GM18498 (cell line): ENCODE results near the gene GGT1.
"Not testable (repeated sequence)": the region's sequence is repeated elsewhere in the genome, so short reads cannot be mapped to it uniquely, and the experiment has no call there.

ENCODE experiments used
- ATAC-seq: cut with Tn5 transposase; IDR thresholded peaks from one replicate; pipeline ENCODE4 v1.9.1; 2021; ENCODE audit warnings: mild to moderate bottlenecking, moderate library complexity; ENCODE audit not compliant: unreplicated experiment

GGT1 gene

DNA sequence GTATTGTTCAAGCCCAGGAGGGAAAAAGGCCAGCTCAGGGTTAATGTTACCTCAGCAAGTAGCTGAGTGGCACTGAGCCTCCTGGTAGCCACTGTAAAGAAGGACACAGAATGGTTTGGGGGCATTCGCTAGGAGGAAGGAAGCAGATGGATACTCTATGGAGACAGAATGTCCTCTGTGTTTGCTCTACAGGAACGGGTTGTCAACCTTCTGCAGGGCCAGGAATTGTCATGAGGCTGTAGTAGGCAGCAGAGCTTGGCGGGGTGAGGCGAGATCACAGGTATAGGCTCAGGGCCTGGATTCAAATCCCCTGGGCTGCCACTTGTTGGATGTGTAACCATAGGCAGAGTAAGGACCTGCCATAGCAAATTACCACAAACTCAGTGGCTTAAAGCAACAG is 7.1 kb upstream of the GGT1 start:
- no peak for ATAC-seq

- ATAC-seq = not testable (repeated sequence)
These were observed 5.9 kb upstream of the GGT1 start for GRCh38 chr22:24597076-24597475.

- ATAC-seq = no peak
These were observed 3.5 kb upstream of the GGT1 start for GRCh38 chr22:24599514-24599913.

DNA sequence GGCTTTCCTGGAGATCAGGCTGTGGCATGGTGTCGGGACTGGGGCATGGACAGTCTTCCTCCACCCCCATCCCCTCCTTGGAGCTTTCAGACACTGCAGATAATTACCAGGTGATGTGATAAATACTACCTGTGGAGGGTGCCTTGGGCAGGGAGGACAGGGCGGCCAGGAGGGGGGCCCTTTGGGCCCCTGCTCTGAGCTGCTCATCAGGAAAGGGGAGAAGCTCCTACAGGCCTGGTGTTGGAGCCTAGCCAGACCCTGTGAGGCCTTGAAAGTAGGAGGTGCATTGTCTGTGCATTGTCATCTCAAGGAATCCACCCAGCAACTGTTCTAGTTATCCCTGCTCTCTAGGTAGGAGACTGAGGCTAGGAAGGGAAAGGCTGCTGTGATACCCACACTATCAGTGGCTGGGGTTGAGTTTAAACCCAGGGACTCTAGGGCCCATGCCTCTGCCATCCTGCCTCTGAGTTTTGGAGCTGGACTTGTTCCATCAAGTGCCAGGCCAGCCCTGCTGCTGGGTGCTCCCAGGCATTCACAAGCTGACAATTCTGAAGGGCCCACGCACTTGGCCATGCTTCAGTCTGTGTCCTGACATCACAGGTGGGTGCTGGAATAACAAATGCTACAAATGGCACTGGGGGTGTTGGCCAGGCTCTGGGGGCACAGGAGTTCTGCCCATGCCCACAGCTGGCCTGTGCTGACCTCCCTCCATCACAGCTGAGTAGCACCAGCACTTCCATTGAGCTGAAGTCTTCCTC is 2.9 kb upstream of the GGT1 start:
- ATAC-seq = not testable (repeated sequence)

GRCh38 chr22:24601217-24602104 is 1.5 kb upstream of the GGT1 start:
- ATAC-seq = no peak

- ATAC-seq = not testable (repeated sequence)
These were observed 766 bp upstream of the GGT1 start for GRCh38 chr22:24602105-24602749.

DNA sequence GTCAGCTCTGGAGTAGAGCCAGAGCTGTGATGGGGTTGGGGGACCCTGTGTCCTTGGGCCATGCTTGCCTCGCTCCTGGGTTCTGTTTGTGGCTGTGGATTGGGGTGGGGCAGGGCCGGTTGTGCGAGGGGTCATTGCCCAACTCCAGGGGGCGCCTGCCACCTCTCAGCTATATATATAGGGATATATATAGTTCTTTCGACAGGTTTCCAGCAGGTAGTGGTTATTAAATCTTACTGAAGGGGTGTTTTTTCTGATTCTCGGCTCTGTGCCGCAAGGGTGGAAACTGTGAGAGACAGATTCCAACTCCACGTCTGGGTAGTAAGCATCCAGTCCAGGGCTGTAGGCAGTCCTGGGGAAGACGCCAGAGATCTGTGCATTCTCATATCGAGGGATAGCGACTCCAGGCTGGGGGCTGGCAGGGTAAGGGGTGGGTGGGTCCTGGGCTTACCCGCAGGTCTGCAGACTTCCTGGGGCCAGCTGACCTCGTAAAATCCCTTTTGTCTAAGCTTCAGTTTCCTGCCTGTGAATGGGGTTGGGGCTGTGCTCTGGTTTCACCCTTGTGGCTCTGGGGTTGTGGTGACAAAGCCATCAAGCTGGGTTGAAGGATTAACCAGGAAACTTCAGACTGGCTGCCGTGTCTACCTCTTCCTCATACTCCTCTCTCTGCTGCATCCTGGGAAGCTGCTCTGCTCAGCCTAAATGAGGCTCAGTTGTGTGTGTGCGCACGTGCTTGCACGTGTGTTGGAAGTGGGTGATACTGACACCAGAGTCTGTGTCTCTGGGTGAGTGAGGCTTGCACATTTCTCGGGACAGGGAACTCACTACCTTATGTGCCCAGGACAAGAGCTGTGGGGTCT is 1.0 kb downstream of the GGT1 start:
- not testable (repeated sequence) for ATAC-seq

GRCh38 chr22:24606340-24606739 is 3.3 kb downstream of the GGT1 start:
- not testable (repeated sequence) for ATAC-seq

DNA sequence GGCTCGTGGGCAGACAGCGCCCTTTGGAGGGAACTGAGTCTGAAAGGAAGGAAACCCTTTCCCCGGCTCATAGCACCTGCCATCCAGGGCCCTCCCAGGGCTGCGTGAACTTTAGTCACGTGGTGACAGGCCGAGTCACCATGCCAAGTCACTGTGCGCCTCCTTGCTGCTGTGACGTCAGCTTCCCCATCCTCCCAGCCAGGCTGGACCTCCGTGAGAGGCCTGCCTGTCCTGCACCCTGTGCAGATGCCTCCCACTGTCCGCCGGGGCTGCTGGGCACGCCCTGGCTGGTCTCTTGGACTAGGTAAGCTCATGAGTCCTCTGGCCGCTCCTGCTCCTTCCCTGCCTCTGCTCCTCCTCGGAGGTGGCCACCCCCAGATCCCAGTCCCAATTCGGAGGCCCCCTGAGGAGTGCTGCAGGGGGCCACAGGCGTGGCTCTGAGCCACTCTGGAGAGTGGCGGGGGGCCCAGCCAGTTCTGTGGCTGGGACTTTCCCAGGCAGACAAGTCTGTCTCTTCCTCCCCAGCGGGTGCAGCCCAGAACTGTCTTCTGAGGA is 4.5 kb downstream of the GGT1 start:
- ATAC-seq = peak; percentile 68

- not testable (repeated sequence) for ATAC-seq
These were observed 5.3 kb downstream of the GGT1 start for GRCh38 chr22:24608327-24608726.

DNA sequence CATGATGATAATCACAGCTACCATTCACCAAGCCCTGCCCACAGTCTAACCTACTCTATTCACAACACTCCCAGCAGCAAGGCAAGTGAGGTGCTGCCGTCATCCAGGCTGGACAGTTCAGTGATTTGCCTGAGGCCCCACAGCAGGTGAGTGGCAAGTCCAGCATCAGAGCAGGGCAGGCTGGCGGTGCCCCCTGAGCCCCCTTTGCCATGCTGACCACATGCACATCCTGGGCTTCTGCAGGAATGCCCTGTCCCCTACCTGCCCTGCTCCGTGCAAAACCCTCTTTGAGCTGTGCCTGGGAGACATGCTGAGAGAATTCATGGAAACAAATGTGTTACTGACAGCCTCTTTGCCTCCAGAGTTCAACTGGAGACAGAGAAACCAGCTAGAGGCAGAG is 6.9 kb downstream of the GGT1 start:
- ATAC-seq = not testable (repeated sequence)

DNA sequence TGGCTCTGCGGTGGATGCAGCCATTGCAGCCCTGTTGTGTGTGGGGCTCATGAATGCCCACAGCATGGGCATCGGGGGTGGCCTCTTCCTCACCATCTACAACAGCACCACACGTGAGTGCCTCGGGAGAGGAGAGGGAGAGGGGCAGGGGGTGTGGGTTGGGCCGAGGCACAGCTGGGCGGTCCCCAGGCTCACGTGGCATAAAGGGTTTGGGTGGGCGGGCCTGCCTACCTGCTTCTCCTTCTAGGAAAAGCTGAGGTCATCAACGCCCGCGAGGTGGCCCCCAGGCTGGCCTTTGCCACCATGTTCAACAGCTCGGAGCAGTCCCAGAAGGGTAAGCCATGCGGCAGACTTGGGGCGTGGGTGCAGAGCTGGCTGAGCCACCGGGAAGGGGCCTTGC is 11.8 kb downstream of the GGT1 start:
- ATAC-seq = not testable (repeated sequence)

DNA sequence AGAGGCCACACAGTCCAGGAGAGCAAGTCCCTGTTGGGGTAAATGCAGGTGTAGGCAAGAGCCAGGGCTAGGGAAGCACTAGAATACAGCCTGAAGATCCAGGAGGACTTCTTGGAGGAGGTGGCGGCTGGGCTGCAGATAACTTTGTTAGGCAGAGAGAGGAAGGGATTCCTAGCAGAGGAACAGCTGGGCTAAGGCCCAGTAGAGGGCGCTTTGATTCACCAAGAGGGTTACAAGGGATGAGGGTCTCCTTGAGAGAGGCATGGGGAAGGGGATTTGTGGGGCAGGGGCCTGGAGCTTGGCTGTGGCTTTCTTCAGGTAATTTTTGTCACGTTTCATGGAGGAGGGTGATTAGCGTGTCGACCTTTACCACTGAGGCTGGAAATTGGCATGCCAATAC is 18.3 kb downstream of the GGT1 start:
- ATAC-seq = not testable (repeated sequence)

GRCh38 chr22:24622596-24622995 is 19.6 kb downstream of the GGT1 start:
- ATAC-seq = not testable (repeated sequence)

DNA sequence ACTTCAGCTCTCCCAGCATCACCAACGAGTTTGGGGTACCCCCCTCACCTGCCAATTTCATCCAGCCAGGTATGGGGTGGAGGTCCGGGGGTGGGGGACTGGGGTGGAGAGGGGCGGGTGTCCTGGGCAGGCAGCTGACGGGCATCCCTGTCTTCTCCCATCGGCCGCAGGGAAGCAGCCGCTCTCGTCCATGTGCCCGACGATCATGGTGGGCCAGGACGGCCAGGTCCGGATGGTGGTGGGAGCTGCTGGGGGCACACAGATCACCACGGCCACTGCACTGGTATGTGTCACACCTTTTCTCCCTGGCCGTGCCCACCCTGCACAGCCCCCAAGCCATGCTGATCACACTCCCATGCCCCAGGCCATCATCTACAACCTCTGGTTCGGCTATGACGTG is 24.9 kb downstream of the GGT1 start:
- not testable (repeated sequence) for ATAC-seq

DNA sequence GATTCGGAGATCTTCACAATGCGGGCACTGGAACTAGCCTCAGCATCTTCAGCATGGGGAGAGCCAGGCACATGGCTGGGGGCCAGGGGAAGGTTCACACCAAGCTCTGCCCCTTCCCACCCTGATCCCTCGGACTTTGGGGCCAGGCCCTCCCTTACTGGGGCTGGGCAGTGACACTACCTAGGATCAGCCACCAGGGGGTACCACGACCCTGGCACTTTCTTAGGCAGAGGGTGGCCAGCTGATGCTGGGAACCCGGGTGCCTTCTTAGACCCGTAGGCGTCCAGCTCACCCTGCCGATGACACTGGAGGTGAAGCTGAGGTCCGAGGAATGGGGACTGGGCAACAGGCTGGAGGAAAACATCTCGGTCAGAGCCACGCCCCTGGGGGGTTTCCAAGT is 26.1 kb downstream of the GGT1 start:
- ATAC-seq = not testable (repeated sequence)

DNA sequence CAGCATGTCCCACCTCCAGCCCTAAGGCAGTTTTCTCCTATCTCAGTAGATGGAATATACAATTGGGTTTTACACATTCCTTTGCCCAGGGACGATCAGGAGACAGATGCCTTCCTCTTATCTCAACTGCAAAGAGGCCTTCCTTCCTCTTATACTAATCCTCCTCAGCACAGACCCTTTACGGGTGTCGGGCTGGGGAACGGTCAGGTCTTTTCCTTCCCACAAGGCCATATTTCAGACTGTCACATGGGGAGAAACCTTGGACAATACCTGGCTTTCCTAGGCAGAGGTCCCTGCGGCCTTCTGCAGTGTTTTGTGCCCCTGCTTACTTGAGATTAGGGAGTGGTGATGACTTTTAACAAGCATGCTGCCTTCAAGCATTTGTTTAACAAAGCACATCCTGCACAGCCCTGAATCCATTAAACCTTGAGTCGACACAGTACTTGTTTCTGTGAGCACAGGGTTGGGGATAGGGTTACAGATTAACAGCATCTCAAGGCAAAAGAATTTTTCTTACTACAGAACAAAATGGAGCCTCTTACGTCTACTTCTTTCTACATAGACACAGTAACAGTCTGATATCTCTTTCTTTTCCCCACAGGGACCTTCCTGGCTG is 27.9 kb downstream of the GGT1 start:
- not testable (repeated sequence) for ATAC-seq

- ATAC-seq = not testable (repeated sequence)
These were observed 28.6 kb downstream of the GGT1 start for GRCh38 chr22:24631430-24632122.

DNA sequence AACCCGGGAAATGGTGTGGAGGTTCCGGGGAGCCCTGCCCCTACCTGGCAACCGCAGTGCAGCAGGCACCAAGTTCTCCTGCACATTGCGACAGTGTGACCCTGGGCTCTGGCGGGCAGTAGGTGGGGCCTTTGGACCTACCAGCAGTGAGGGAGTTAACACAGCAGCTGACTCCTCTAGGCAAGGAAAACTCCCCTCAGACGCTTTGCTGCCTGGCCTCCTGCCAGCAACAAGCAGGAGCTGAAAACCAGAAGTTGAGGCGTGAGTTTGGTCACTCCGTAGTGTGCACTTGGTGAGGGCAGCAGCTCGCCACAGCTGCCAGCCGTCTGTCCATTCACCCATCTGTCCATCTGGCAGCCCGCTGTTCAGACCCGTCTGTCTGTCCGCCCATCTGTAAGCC is 29.6 kb downstream of the GGT1 start:
- not testable (repeated sequence) for ATAC-seq
